ENCODE results near the gene TRDN.

DNA sequence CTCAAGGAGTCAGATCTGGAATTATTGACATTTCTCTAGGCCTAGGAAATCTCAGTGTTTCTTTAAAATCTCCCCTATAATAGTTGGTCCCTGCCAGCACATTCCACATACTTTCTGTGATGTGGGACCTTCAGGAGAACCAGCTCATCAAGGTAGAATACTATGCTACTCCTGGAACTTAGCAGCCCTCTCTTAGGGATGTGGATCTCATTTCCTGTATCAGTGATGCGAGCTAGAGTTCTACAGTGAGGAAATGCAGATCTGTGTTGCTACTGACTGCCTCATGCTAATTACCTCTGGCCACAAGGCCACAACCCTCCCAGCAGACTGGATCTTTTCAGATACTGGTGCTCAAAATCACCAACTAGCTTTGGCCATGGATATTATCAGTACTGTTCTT is 446.9 kb downstream of the TRDN start:
- no peak for TF ChIP-seq EZH2 (IDR thresholded peaks at IDR 0.05)
- TF ChIP-seq, protein P1, sequence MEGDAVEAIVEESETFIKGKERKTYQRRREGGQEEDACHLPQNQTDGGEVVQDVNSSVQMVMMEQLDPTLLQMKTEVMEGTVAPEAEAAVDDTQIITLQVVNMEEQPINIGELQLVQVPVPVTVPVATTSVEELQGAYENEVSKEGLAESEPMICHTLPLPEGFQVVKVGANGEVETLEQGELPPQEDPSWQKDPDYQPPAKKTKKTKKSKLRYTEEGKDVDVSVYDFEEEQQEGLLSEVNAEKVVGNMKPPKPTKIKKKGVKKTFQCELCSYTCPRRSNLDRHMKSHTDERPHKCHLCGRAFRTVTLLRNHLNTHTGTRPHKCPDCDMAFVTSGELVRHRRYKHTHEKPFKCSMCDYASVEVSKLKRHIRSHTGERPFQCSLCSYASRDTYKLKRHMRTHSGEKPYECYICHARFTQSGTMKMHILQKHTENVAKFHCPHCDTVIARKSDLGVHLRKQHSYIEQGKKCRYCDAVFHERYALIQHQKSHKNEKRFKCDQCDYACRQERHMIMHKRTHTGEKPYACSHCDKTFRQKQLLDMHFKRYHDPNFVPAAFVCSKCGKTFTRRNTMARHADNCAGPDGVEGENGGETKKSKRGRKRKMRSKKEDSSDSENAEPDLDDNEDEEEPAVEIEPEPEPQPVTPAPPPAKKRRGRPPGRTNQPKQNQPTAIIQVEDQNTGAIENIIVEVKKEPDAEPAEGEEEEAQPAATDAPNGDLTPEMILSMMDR (IDR thresholded peaks at IDR 0.05) = no peak
- no peak for TF ChIP-seq EZH2phosphoT487 (IDR thresholded peaks at IDR 0.05)
